A673 (cell line): Measurements from ENCODE around the gene SP6.

Experiments used
- CTCF ChIP-seq: fragments of 300-800, 200-600 bp; sonication (generic); conservative IDR thresholded peaks from 2 replicates; pipeline ENCODE4 v1.5.1; 2017; ENCODE audit warnings: low read depth, mild to moderate bottlenecking, antibody characterized with exemption, low read length, moderate library complexity, mixed read lengths
- EZH2 ChIP-seq: fragments of 200-600 bp; sonication (generic); IDR thresholded peaks from 2 replicates; pipeline ENCODE4 v1.6.1; 2017; ENCODE audit warnings: borderline replicate concordance, low read depth, mild to moderate bottlenecking, mixed read lengths, antibody characterized with exemption, low read length; ENCODE audit not compliant: poor library complexity, severe bottlenecking

- TF ChIP-seq CTCF, result no peak
- TF ChIP-seq EZH2, result peak; percentile 42
Measured at GRCh38 chr17:47850692-47851573, at the start of gene SP6.
